ENCODE results near the gene MCRIP1.

The MCRIP1 gene

GRCh38 chr17:81833921-81834830 is 1.1 kb upstream of the MCRIP1 start:
- H3K9ac ChIP-seq (ENCODE audit: low read depth, low read length, poor library complexity), result peak overlapping the region; percentile 99
- peak overlapping the region; percentile 56 for H3K27ac ChIP-seq (replicated peaks; ENCODE audit: low read length)
- peaks cover 6 to 11% of the 10 kb centered on the region in 2 donors for H3K4me1 ChIP-seq (ENCODE audit: control insufficient read depth in 2 of 2, insufficient read depth in 1 of 2, low read depth in 1 of 2, low read length in 2 of 2)
- peak overlapping the region; percentile 89 for H3K23ac ChIP-seq (ENCODE audit: low read depth, low read length, poor library complexity)
- H2BK5ac ChIP-seq (ENCODE audit: low read length), result peak overlapping the region; percentile 82
- H3K14ac ChIP-seq (ENCODE audit: low read length), result peak overlapping the region; percentile 5
- peaks cover 2 to 9% of the 10 kb centered on the region in 2 donors for H3K36me3 ChIP-seq (replicated peaks in 1 of 2; ENCODE audit: control insufficient read depth in 2 of 2, insufficient read depth in 2 of 2, low read length in 2 of 2)
- H3K27me3 ChIP-seq (ENCODE audit: control insufficient read depth in 3 of 3, insufficient read depth in 3 of 3, low read depth in 1 of 3, low read length in 3 of 3), result no peaks in the 10 kb centered on the region
- no peak overlapping the region for H4K91ac ChIP-seq (ENCODE audit: low read depth, low read length, poor library complexity)
- no CpG with 5 or more reads among the region's 31 CpGs for WGBS, 2 donors (ENCODE audit: extremely low coverage in 2 of 2, insufficient read length in 2 of 2, insufficient replicate concordance in 1 of 2)
- no peak overlapping the region for H2BK120ac ChIP-seq (ENCODE audit: low read depth, low read length)
- H4K8ac ChIP-seq (ENCODE audit: low read depth, low read length), result peak overlapping the region; percentile 17
- H3K79me1 ChIP-seq (ENCODE audit: low read depth, low read length), result peaks cover 26% of the 10 kb centered on the region
- H3K18ac ChIP-seq (ENCODE audit: low read length), result peak overlapping the region; percentile 98
- peak overlapping the region; percentile 1 for H3K4ac ChIP-seq (ENCODE audit: low read length)
- H3K9me3 ChIP-seq (replicated peaks in 1 of 2; ENCODE audit: control insufficient read depth in 2 of 2, insufficient read depth in 1 of 2, low read depth in 1 of 2, low read length in 2 of 2), result no peaks in the 10 kb centered on the region
- peak overlapping the region; percentile 81 to 96 for H3K4me3 ChIP-seq (ENCODE audit: low read length in 2 of 2)
- DNase-seq (ENCODE audit: low spot score), result no peak
- H2BK12ac ChIP-seq (ENCODE audit: low read length), result peak overlapping the region; percentile 77
- H2BK15ac ChIP-seq (ENCODE audit: low read length), result peak overlapping the region; percentile 92
- H2AFZ ChIP-seq (ENCODE audit: low read length), result peak overlapping the region; percentile 83
- peak overlapping the region; percentile 99 for H2AK5ac ChIP-seq (ENCODE audit: low read depth, low read length)
- peak overlapping the region; percentile 77 for H3K4me2 ChIP-seq (ENCODE audit: insufficient read depth, low read length, poor library complexity, severe bottlenecking)

- Histone ChIP-seq H3K9me3 (replicated peaks in 1 of 2; ENCODE audit: control insufficient read depth in 2 of 2, insufficient read depth in 1 of 2, low read depth in 1 of 2, low read length in 2 of 2) (no peaks in the 10 kb centered on the region), H3K18ac (ENCODE audit: low read length) (peak overlapping the region; percentile 86), H2BK5ac (ENCODE audit: low read length) (no peak overlapping the region), H2BK12ac (ENCODE audit: low read length) (no peak overlapping the region), H3K9ac (ENCODE audit: low read depth, low read length, poor library complexity) (peak overlapping the region; percentile 82), H4K91ac (ENCODE audit: low read depth, low read length, poor library complexity) (no peak overlapping the region), H2AFZ (ENCODE audit: low read length) (peak overlapping the region; percentile 71), H3K79me1 (ENCODE audit: low read depth, low read length) (peaks cover 34% of the 10 kb centered on the region), H3K23ac (ENCODE audit: low read depth, low read length, poor library complexity) (peak overlapping the region; percentile 81), H2BK120ac (ENCODE audit: low read depth, low read length) (no peak overlapping the region), H2BK15ac (ENCODE audit: low read length) (no peak overlapping the region), H3K4me1 (ENCODE audit: control insufficient read depth in 2 of 2, insufficient read depth in 1 of 2, low read depth in 1 of 2, low read length in 2 of 2) (peaks cover 6 to 21% of the 10 kb centered on the region in 2 donors), H3K27ac (replicated peaks; ENCODE audit: low read length) (no peak overlapping the region), H2AK5ac (ENCODE audit: low read depth, low read length) (no peak overlapping the region), H3K4ac (ENCODE audit: low read length) (peak overlapping the region; percentile 26), H3K14ac (ENCODE audit: low read length) (peak overlapping the region; percentile 61), H3K36me3 (replicated peaks in 1 of 2; ENCODE audit: control insufficient read depth in 2 of 2, insufficient read depth in 2 of 2, low read length in 2 of 2) (peaks cover 2 to 9% of the 10 kb centered on the region in 2 donors), H3K4me2 (ENCODE audit: insufficient read depth, low read length, poor library complexity, severe bottlenecking) (peak overlapping the region; percentile 95), H3K4me3 (ENCODE audit: low read length in 2 of 2) (peak overlapping the region; percentile 81 to 97), H4K8ac (ENCODE audit: low read depth, low read length) (no peak overlapping the region), H3K27me3 (ENCODE audit: control insufficient read depth in 3 of 3, insufficient read depth in 3 of 3, low read depth in 1 of 3, low read length in 3 of 3) (no peaks in the 10 kb centered on the region)
- WGBS, 2 donors (ENCODE audit: extremely low coverage in 2 of 2, insufficient read length in 2 of 2, insufficient replicate concordance in 1 of 2), result no CpG with 5 or more reads among the region's 65 CpGs
- no peak for DNase-seq (ENCODE audit: low spot score)
Measured at GRCh38 chr17:81832608-81833159, 407 bp downstream of the MCRIP1 start.

GRCh38 chr17:81831957-81832607 is 1.0 kb downstream of the MCRIP1 start:
- Histone ChIP-seq H2BK120ac (ENCODE audit: low read depth, low read length) (no peak overlapping the region), H4K8ac (ENCODE audit: low read depth, low read length) (no peak overlapping the region), H3K9me3 (replicated peaks in 1 of 2; ENCODE audit: control insufficient read depth in 2 of 2, insufficient read depth in 1 of 2, low read depth in 1 of 2, low read length in 2 of 2) (no peaks in the 10 kb centered on the region), H3K14ac (ENCODE audit: low read length) (peak overlapping the region; percentile 61), H3K27me3 (ENCODE audit: control insufficient read depth in 3 of 3, insufficient read depth in 3 of 3, low read depth in 1 of 3, low read length in 3 of 3) (no peaks in the 10 kb centered on the region), H3K27ac (replicated peaks; ENCODE audit: low read length) (no peak overlapping the region), H3K79me1 (ENCODE audit: low read depth, low read length) (peaks cover 34% of the 10 kb centered on the region), H2BK5ac (ENCODE audit: low read length) (no peak overlapping the region), H3K36me3 (replicated peaks in 1 of 2; ENCODE audit: control insufficient read depth in 2 of 2, insufficient read depth in 2 of 2, low read length in 2 of 2) (peaks cover 2 to 9% of the 10 kb centered on the region in 2 donors), H3K4me3 (ENCODE audit: low read length in 2 of 2) (peak overlapping the region; percentile 81 to 97), H3K9ac (ENCODE audit: low read depth, low read length, poor library complexity) (peak overlapping the region; percentile 82), H2BK15ac (ENCODE audit: low read length) (no peak overlapping the region), H3K4me2 (ENCODE audit: insufficient read depth, low read length, poor library complexity, severe bottlenecking) (peak overlapping the region; percentile 95), H2BK12ac (ENCODE audit: low read length) (no peak overlapping the region), H3K4me1 (ENCODE audit: control insufficient read depth in 2 of 2, insufficient read depth in 1 of 2, low read depth in 1 of 2, low read length in 2 of 2) (peaks cover 6 to 21% of the 10 kb centered on the region in 2 donors), H2AK5ac (ENCODE audit: low read depth, low read length) (peak overlapping the region; percentile 58), H2AFZ (ENCODE audit: low read length) (peak overlapping the region; percentile 71), H3K18ac (ENCODE audit: low read length) (peak overlapping the region; percentile 86), H3K4ac (ENCODE audit: low read length) (peak overlapping the region; percentile 26), H3K23ac (ENCODE audit: low read depth, low read length, poor library complexity) (peak overlapping the region; percentile 81), H4K91ac (ENCODE audit: low read depth, low read length, poor library complexity) (no peak overlapping the region)
- WGBS, 2 donors (ENCODE audit: extremely low coverage in 2 of 2, insufficient read length in 2 of 2, insufficient replicate concordance in 1 of 2), result no CpG with 5 or more reads among the region's 18 CpGs
- DNase-seq (ENCODE audit: low spot score), result no peak

All from neuronal stem cell (in vitro differentiated cells).